ENCODE results near the gene RPL35A.

DNA sequence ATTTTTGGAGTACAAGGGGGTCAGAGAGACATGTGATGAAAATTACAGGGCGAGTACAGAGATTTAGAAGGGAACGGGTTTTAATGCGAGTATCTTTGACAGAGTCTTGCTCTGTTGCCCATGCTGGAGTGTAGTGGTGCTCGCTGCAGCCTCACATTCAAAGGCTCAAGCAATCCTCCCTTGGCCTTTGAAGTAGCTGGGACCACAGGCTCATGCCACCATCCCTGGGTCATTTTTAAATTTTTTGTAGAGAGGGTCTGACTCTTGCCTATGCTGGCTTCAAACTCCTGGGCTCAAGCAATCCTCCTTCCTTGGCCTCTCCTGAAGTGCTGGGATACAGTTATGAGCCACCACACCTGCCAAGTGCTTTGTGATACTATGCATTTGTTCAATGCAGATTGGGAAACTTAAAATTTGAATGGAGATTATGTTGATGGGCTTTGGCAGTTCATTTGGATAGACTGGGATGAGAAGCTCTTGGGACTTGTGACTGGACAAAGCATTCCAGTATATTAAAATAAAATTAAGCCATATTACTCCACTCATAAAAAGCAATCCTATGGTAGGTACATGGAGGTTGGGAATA is 6.0 kb downstream of the RPL35A start:
- TF ChIP-seq, protein P1, sequence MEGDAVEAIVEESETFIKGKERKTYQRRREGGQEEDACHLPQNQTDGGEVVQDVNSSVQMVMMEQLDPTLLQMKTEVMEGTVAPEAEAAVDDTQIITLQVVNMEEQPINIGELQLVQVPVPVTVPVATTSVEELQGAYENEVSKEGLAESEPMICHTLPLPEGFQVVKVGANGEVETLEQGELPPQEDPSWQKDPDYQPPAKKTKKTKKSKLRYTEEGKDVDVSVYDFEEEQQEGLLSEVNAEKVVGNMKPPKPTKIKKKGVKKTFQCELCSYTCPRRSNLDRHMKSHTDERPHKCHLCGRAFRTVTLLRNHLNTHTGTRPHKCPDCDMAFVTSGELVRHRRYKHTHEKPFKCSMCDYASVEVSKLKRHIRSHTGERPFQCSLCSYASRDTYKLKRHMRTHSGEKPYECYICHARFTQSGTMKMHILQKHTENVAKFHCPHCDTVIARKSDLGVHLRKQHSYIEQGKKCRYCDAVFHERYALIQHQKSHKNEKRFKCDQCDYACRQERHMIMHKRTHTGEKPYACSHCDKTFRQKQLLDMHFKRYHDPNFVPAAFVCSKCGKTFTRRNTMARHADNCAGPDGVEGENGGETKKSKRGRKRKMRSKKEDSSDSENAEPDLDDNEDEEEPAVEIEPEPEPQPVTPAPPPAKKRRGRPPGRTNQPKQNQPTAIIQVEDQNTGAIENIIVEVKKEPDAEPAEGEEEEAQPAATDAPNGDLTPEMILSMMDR (conservative IDR thresholded peaks at IDR 0.05) = no peak
- TF ChIP-seq EZH2 (IDR thresholded peaks at IDR 0.05; ENCODE audit: low read depth) = no peak
